ENCODE measurements around the gene CDKN3. TPM values are rescaled to one million over a fixed set of nuclear protein-coding genes. Genes with fewer than 3 reads are reported as not detected.
"Not testable (repeated sequence)": the region's sequence is repeated elsewhere in the genome, so short reads cannot be mapped to it uniquely, and the experiment has no call there.

The CDKN3 gene
- total RNA-seq, 1 donor from 2014 or later: 2.4 TPM

DNA sequence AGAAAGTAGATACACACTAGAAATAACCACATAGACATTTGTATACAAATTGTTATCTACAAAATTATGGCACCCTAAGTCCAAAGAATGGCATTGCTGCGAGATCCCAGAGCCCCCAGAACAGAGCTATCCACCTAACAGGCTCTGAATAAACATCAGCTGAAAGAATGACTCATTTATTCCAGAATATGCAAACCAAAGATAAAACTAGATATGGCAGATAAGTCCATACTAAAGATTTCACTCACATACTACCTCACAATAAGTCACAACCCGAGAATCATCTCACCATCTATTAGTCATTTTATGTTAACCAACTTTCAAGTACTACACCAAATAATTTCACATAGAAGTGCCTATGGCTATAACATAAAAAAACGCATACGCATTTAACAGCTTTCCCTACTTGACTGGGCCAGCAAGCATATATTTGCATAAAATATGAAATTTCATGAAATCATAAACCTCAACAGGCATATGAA is 38.7 kb downstream of the CDKN3 start:
- H3K79me2 ChIP-seq (ENCODE audit: insufficient read depth, low read length): peaks cover 100% of the 10 kb centered on the region
- peak; percentile 71 for FAIRE-seq
- peaks cover 30% of the 10 kb centered on the region for H3K4me1 Mint-ChIP-seq (ENCODE audit: low read depth, unreplicated experiment)

GRCh38 chr14:54437954-54438353 is 41.1 kb downstream of the CDKN3 start:
- FAIRE-seq; H3K27me3 ChIP-seq (ENCODE audit: insufficient read depth, low read length); H3K9ac ChIP-seq (ENCODE audit: low read length); H3K27me3 Mint-ChIP-seq (ENCODE audit: low read depth, unreplicated experiment); H3K9me3 Mint-ChIP-seq (ENCODE audit: unreplicated experiment); H3K9me3 ChIP-seq (ENCODE audit: insufficient read depth, low read depth, low read length); H3K27ac Mint-ChIP-seq (ENCODE audit: unreplicated experiment); H2AFZ ChIP-seq (ENCODE audit: low read depth, low read length); H3K4me2 ChIP-seq (ENCODE audit: low read length); H3K36me3 ChIP-seq (ENCODE audit: insufficient read depth, low read length); H3K36me3 Mint-ChIP-seq (ENCODE audit: low read depth, unreplicated experiment); H3K4me3 Mint-ChIP-seq (ENCODE audit: unreplicated experiment); DNase-seq (ENCODE audit: low read depth); H3K4me3 ChIP-seq (ENCODE audit: insufficient read depth, low read depth, low read length); H3K27ac ChIP-seq (ENCODE audit: low read depth, low read length): not testable (repeated sequence)
- H3K4me1 Mint-ChIP-seq (ENCODE audit: low read depth, unreplicated experiment): peaks cover 35% of the 10 kb centered on the region
- Histone ChIP-seq H4K20me1 (ENCODE audit: insufficient read depth, low read length) (peaks cover 74% of the 10 kb centered on the region), H3K4me1 (ENCODE audit: insufficient read depth, low read length) (peaks cover 26% of the 10 kb centered on the region), H3K79me2 (ENCODE audit: insufficient read depth, low read length) (peaks cover 79% of the 10 kb centered on the region)

More for the DNA sequence above, 38.7 kb downstream of the CDKN3 start:
- Histone ChIP-seq H3K4me2 (ENCODE audit: low read length) (peak overlapping the region; percentile 46), H3K36me3 (ENCODE audit: insufficient read depth, low read length) (peaks cover 3% of the 10 kb centered on the region), H3K9ac (ENCODE audit: low read length) (peak overlapping the region; percentile 15), H3K9me3 (ENCODE audit: insufficient read depth, low read depth, low read length) (no peaks in the 10 kb centered on the region), H3K4me3 (ENCODE audit: insufficient read depth, low read depth, low read length) (no peak overlapping the region), H3K4me1 (ENCODE audit: insufficient read depth, low read length) (peaks cover 21% of the 10 kb centered on the region), H3K27ac (ENCODE audit: low read depth, low read length) (peak overlapping the region; percentile 70), H2AFZ (ENCODE audit: low read depth, low read length) (no peak overlapping the region), H3K27me3 (ENCODE audit: insufficient read depth, low read length) (no peaks in the 10 kb centered on the region), H4K20me1 (ENCODE audit: insufficient read depth, low read length) (peaks cover 85% of the 10 kb centered on the region)
- peaks cover 6% of the 10 kb centered on the region for H3K36me3 Mint-ChIP-seq (ENCODE audit: low read depth, unreplicated experiment)
- TF ChIP-seq EZH2 (IDR thresholded peaks at IDR 0.05; ENCODE audit: insufficient read depth, low read length): no peak
- no peak overlapping the region for H3K4me3 Mint-ChIP-seq (ENCODE audit: unreplicated experiment)
- no peaks in the 10 kb centered on the region for H3K9me3 Mint-ChIP-seq (ENCODE audit: unreplicated experiment)
- H3K27me3 Mint-ChIP-seq (ENCODE audit: low read depth, unreplicated experiment): no peaks in the 10 kb centered on the region
- no peak overlapping the region for H3K27ac Mint-ChIP-seq (ENCODE audit: unreplicated experiment)
- peak; percentile 89 for DNase-seq (ENCODE audit: low read depth)

- Histone ChIP-seq H3K9me3 (ENCODE audit: insufficient read depth, low read depth, low read length) (no peaks in the 10 kb centered on the region), H2AFZ (ENCODE audit: low read depth, low read length) (no peak overlapping the region), H3K9ac (ENCODE audit: low read length) (no peak overlapping the region), H3K4me2 (ENCODE audit: low read length) (peak overlapping the region; percentile 24), H3K27me3 (ENCODE audit: insufficient read depth, low read length) (no peaks in the 10 kb centered on the region), H4K20me1 (ENCODE audit: insufficient read depth, low read length) (peaks cover 67% of the 10 kb centered on the region), H3K4me3 (ENCODE audit: insufficient read depth, low read depth, low read length) (no peak overlapping the region), H3K79me2 (ENCODE audit: insufficient read depth, low read length) (peaks cover 72% of the 10 kb centered on the region), H3K36me3 (ENCODE audit: insufficient read depth, low read length) (no peaks in the 10 kb centered on the region), H3K27ac (ENCODE audit: low read depth, low read length) (no peak overlapping the region), H3K4me1 (ENCODE audit: insufficient read depth, low read length) (peaks cover 26% of the 10 kb centered on the region)
- Mint-ChIP-seq H3K27ac (ENCODE audit: unreplicated experiment) (peak overlapping the region; percentile 24), H3K4me1 (ENCODE audit: low read depth, unreplicated experiment) (peaks cover 32% of the 10 kb centered on the region), H3K4me3 (ENCODE audit: unreplicated experiment) (peak overlapping the region; percentile 89), H3K27me3 (ENCODE audit: low read depth, unreplicated experiment) (no peaks in the 10 kb centered on the region), H3K36me3 (ENCODE audit: low read depth, unreplicated experiment) (peaks cover 4% of the 10 kb centered on the region), H3K9me3 (ENCODE audit: unreplicated experiment) (no peaks in the 10 kb centered on the region)
- no peak for DNase-seq (ENCODE audit: low read depth)
- FAIRE-seq: no peak
- no peak for TF ChIP-seq EZH2 (IDR thresholded peaks at IDR 0.05; ENCODE audit: insufficient read depth, low read length)
- TF ChIP-seq, protein P1, sequence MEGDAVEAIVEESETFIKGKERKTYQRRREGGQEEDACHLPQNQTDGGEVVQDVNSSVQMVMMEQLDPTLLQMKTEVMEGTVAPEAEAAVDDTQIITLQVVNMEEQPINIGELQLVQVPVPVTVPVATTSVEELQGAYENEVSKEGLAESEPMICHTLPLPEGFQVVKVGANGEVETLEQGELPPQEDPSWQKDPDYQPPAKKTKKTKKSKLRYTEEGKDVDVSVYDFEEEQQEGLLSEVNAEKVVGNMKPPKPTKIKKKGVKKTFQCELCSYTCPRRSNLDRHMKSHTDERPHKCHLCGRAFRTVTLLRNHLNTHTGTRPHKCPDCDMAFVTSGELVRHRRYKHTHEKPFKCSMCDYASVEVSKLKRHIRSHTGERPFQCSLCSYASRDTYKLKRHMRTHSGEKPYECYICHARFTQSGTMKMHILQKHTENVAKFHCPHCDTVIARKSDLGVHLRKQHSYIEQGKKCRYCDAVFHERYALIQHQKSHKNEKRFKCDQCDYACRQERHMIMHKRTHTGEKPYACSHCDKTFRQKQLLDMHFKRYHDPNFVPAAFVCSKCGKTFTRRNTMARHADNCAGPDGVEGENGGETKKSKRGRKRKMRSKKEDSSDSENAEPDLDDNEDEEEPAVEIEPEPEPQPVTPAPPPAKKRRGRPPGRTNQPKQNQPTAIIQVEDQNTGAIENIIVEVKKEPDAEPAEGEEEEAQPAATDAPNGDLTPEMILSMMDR (IDR thresholded peaks at IDR 0.05; ENCODE audit: insufficient read depth, low read depth, low read length): no peak
These were observed 41.9 kb downstream of the CDKN3 start for GRCh38 chr14:54438703-54439102.
